NT2/D1 (cell line): ENCODE measurements around the gene BCL2L15.
"Not testable (repeated sequence)": the region's sequence is repeated elsewhere in the genome, so short reads cannot be mapped to it uniquely, and the experiment has no call there.

ENCODE experiments used
- DNase-seq: peaks from one replicate; pipeline ENCODE4 v3.0.0-alpha.2; 2011; ENCODE audit warnings: low read depth, low spot score
- H3K27me3 ChIP-seq: 2 replicates; pipeline ENCODE4 v1.6.0; 2011; ENCODE audit warnings: mild to moderate bottlenecking; ENCODE audit not compliant: insufficient read length, insufficient read depth
- H3K36me3 ChIP-seq: 2 replicates; pipeline ENCODE4 v1.6.1; 2011; ENCODE audit warnings: mild to moderate bottlenecking, low read length, mixed read lengths; ENCODE audit not compliant: insufficient read depth, insufficient read length
- H3K4me1 ChIP-seq: 2 replicates; pipeline ENCODE4 v1.5.1; 2011; ENCODE audit not compliant: insufficient read depth, insufficient read length
- H3K4me3 ChIP-seq: 2 replicates; pipeline ENCODE4 v1.5.1; 2011; ENCODE audit warnings: low read depth; ENCODE audit not compliant: insufficient read length
- H3K9ac ChIP-seq: 2 replicates; pipeline ENCODE4 v1.6.0; 2011; ENCODE audit warnings: low read depth; ENCODE audit not compliant: insufficient read length
- H3K9me3 ChIP-seq: 2 replicates; pipeline ENCODE4 v1.5.1; 2011; ENCODE audit warnings: mild to moderate bottlenecking, low read length; ENCODE audit not compliant: insufficient read depth
- SUZ12 ChIP-seq: IDR thresholded peaks from 2 replicates; pipeline ENCODE4 v1.6.1; 2011; ENCODE audit not compliant: insufficient read length, insufficient read depth; ENCODE audit errors: extremely low read depth
- YY1 ChIP-seq: IDR thresholded peaks from 2 replicates; pipeline ENCODE4 v1.6.1; 2011; ENCODE audit not compliant: insufficient read length, insufficient read depth
- ZNF274 ChIP-seq: IDR thresholded peaks from 2 replicates; pipeline ENCODE4 v1.6.1; 2011; ENCODE audit warnings: mild to moderate bottlenecking, low read depth, low read length

Gene BCL2L15

DNA sequence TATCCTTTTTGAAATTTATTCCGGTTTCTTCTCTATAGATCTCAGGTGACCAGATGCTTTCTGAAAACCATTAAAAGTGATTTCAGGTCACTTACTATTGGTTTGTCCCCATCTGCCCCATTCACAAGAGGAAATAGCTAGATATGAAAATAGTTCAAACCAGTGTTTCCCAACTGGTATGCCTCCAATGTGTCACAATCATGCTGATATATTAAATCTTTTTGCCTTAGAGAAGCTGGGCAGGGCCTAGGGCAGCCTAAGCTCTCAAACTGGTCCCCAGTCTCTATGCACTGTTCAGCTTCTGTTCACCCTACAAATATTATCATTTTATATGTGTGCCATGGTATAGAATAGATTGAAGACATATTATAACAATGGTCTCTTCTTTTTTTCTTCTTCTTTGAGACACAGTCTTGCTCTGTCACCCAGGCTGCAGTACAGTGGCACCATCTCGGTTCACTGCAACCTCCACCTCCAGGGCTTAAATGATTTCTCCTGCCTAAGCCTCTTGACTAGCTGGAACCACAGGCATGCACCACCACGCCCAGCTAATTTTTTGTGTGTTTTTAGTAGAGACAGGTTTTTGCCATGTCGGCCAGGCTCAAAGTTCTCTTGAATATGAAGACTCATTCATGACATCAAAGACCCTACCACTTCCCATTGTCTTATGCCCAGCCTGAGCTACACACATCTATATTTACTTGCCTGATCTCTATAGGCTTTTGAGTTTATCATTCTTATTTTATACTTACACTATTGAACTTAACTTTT, 31.6 kb downstream of the BCL2L15 start:
- H3K36me3 ChIP-seq: no peaks in the 10 kb centered on the region
- DNase-seq: no peak
- H3K9ac ChIP-seq: no peak overlapping the region

DNA sequence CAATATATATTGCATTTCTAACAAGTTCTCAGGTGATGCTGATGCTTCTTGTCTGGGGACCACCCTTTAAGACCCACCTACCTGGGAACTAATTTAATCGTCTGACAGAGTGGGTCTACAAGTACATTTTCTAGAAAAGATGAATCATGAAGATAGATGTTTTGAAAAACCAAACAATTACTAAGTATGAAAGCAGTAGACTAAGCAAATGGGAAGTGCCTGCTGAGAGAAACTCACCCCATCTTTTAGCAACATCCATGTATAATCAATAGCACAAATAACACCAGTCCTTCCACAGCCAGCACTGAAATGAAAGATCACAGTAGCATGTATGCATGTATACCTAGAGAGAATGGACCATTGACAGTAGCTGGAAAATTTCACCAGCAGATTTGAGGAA, 33.1 kb downstream of the BCL2L15 start:
- DNase-seq: no peak
- H3K27me3 ChIP-seq: no peaks in the 10 kb centered on the region
- no peak overlapping the region for H3K9ac ChIP-seq
- no peaks in the 10 kb centered on the region for H3K4me1 ChIP-seq
- H3K4me3 ChIP-seq: no peak overlapping the region
- no peaks in the 10 kb centered on the region for H3K36me3 ChIP-seq
- TF ChIP-seq YY1: no peak
- TF ChIP-seq SUZ12: no peak
- TF ChIP-seq ZNF274: no peak
- H3K9me3 ChIP-seq: no peaks in the 10 kb centered on the region

More for the DNA sequence above, 31.6 kb downstream of the BCL2L15 start:
- TF ChIP-seq SUZ12: no peak
- TF ChIP-seq ZNF274: no peak
- no peak for TF ChIP-seq YY1
- Histone ChIP-seq H3K9me3 (no peaks in the 10 kb centered on the region), H3K27me3 (no peaks in the 10 kb centered on the region), H3K4me3 (no peak overlapping the region), H3K4me1 (no peaks in the 10 kb centered on the region)

DNA sequence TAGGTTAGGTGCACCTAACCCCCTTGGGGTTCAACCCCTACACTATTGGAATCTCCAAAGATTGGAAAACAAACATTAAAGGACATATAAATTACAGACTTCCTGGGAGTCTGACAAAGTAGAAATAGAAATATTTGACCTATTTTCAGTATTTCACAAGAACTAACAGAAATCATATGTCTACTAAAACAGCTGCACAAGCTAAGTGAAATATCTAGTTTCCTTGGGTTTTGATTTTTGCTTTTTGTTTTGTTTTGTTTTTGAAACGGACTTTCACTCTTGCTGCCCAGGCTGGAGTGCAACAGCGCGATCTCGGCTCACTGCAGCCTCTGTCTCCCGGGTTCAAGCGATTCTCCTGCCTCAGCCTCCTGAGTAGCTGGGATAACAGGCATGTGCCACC, 34.7 kb downstream of the BCL2L15 start:
- not testable (repeated sequence) for H3K9ac ChIP-seq, H3K4me3 ChIP-seq, H3K9me3 ChIP-seq, H3K27me3 ChIP-seq, DNase-seq, H3K4me1 ChIP-seq, H3K36me3 ChIP-seq

DNA sequence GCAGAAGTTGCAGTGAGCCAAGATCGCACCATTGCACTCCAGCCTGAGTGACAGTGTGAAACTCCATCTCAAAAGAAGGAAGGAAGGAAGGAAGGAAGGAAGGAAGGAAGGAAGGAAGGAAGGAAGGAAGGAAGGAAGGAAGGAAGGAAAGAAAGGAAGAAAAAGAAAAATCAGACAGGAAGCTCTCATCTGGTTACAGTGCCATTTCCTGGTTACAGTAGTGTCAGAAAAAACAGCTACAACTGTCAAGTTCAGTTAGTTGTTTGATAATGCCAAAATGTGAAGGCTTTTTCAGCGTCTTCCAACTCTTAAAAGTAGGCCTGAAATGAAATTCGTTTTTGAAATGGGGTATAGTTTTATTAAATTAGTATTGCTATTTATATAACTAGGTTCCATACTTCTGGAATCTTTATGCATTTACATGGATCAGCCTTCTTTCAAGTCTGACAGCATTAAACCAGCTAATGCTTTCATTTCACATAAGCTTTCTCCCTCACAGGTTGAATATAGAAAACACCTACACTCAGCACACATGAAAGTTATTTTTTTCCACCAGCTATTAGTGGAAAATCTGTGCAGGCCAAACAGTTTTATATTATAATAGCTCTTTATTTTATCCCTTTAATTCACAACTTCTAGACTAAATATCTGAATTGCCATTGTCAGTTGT, 37.1 kb downstream of the BCL2L15 start:
- H3K36me3 ChIP-seq: no peaks in the 10 kb centered on the region
- TF ChIP-seq ZNF274 (no peak), YY1 (no peak), SUZ12 (no peak)
- H3K4me3 ChIP-seq: no peak overlapping the region
- H3K4me1 ChIP-seq: no peaks in the 10 kb centered on the region
- H3K9me3 ChIP-seq: peaks cover 14% of the 10 kb centered on the region
- no peak overlapping the region for H3K9ac ChIP-seq
- DNase-seq: no peak
- no peaks in the 10 kb centered on the region for H3K27me3 ChIP-seq

DNA sequence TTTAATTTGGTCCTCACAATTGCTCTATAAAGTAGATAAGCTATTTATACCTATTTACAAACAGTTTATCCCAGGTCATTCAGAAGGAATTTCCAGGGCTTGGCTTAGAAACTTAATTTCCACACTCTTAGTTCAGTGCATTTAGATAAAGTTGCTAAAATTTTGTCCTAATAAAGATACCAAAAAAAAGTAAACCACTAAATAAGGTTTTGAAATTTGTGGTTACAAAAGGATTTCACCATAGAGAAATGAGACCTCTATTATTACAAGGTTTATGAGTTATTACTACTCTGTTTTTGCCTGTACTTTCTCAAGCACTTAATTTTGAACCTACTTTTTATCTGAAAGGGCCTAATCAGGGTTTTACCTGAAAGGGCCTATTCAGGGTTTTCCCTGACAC, 38.3 kb downstream of the BCL2L15 start:
- Histone ChIP-seq H3K27me3 (no peaks in the 10 kb centered on the region), H3K4me1 (no peaks in the 10 kb centered on the region), H3K36me3 (no peaks in the 10 kb centered on the region), H3K9me3 (peaks cover 14% of the 10 kb centered on the region), H3K4me3 (no peak overlapping the region), H3K9ac (no peak overlapping the region)
- no peak for TF ChIP-seq SUZ12
- no peak for TF ChIP-seq YY1
- no peak for TF ChIP-seq ZNF274
- no peak for DNase-seq

DNA sequence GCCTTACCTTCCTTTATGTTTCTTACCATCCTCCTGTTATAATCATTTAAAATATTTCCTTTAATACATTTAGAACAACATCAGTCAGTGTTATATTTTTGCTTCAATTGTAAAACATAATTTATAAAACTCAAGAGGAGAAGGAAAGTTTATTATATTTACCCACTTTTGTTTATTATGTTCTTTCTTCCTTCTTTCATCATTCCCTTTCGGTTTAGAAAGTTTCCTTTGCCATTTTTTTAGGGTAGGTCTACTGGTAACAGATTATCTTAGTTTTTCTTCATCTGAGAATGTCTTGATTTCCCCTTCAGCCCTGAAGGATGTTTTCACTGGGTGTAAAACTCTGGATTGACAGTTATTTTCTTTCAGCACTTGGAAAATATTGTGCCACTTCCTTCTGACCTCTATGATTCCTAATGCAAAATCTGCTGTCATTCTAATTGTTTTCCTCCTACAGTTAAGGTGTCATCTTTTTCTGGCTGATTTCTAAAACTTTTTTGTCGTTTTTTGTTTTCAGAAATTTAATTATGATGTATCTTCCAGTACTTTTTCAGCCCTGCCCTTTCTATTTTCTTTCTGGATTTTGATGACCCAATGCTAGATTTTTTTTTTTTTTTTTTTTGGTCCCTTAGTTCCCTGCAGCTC, 40.9 kb downstream of the BCL2L15 start:
- Histone ChIP-seq H3K4me3 (no peak overlapping the region), H3K36me3 (no peaks in the 10 kb centered on the region), H3K4me1 (no peaks in the 10 kb centered on the region), H3K27me3 (no peaks in the 10 kb centered on the region), H3K9ac (no peak overlapping the region), H3K9me3 (peaks cover 14% of the 10 kb centered on the region)
- no peak for DNase-seq
- TF ChIP-seq ZNF274: no peak
- no peak for TF ChIP-seq YY1
- TF ChIP-seq SUZ12: no peak

DNA sequence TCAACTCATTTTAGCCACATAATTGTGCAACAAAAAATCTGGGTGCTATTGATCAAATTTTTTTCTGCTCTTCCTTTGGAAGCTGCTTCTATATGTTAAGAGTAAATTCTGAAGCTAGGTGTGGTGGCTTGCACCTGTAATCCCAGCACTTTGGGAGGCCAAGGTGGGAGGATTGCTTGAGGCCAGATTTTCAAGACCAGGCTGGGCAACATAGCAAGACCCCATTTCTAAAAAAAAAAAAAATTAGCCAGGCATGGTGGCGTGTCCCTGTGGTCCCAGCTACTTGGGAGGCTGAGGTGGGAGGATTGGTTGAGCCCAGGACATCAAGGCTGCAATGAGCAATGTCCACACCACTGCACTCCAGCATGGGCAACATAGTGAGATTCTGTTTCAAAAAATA, 50.8 kb downstream of the BCL2L15 start:
- H3K27me3 ChIP-seq: no peaks in the 10 kb centered on the region
- no peaks in the 10 kb centered on the region for H3K36me3 ChIP-seq
- H3K4me3 ChIP-seq: no peak overlapping the region
- no peaks in the 10 kb centered on the region for H3K4me1 ChIP-seq
- H3K9me3 ChIP-seq: no peaks in the 10 kb centered on the region
- H3K9ac ChIP-seq: no peak overlapping the region
- DNase-seq: no peak
- TF ChIP-seq SUZ12 (no peak), YY1 (no peak), ZNF274 (no peak)
